ENCODE measurements around the gene CXCL16. TPM values are rescaled to one million over a fixed set of nuclear protein-coding genes. Genes with fewer than 3 reads are reported as not detected.

Gene CXCL16
- total and polyA plus RNA-seq, 2 of the 13 experiments (the other 11 are each of a cell fraction or from before 2014, with no cell fraction given), result 9.4 to 101 TPM

Other genes starting within 250 kb of the CXCL16 start
- gene SPNS2, start 241.0 kb downstream of the CXCL16 start, total RNA-seq (2016; rRNA removed; fragmentation: Illumina TruSeq; extraction: Trizol), result not detected in 2 replicates
- 0.01 and 0.03 TPM in 2 replicates for gene SPNS2, start 241.0 kb downstream of the CXCL16 start, polyA plus RNA-seq (2011; rRNA removed)
- 40.4 and 54.8 TPM in 2 replicates for gene MYBBP1A, start 184.5 kb downstream of the CXCL16 start, total RNA-seq (2016; rRNA removed; fragmentation: Illumina TruSeq; extraction: Trizol)
- 18.6 and 28.4 TPM in 2 replicates for gene MYBBP1A, start 184.5 kb downstream of the CXCL16 start, polyA plus RNA-seq (2011; rRNA removed)
- gene GGT6, start 179.4 kb downstream of the CXCL16 start, total RNA-seq (2016; rRNA removed; fragmentation: Illumina TruSeq; extraction: Trizol), result 0.70 and 0.80 TPM in 2 replicates
- 0.14 and 0.16 TPM in 2 replicates for gene GGT6, start 179.4 kb downstream of the CXCL16 start, polyA plus RNA-seq (2011; rRNA removed)
- 5.1 and 5.8 TPM in 2 replicates for gene SMTNL2, start 155.4 kb downstream of the CXCL16 start, total RNA-seq (2016; rRNA removed; fragmentation: Illumina TruSeq; extraction: Trizol)
- gene SMTNL2, start 155.4 kb downstream of the CXCL16 start, polyA plus RNA-seq (2011; rRNA removed), result 0.41 and 1.1 TPM in 2 replicates
- gene ALOX15, start 98.2 kb downstream of the CXCL16 start, total RNA-seq (2016; rRNA removed; fragmentation: Illumina TruSeq; extraction: Trizol), result 0.04 TPM in 1 of 2 replicates, not detected in the other
- gene ALOX15, start 98.2 kb downstream of the CXCL16 start, polyA plus RNA-seq (2011; rRNA removed), result 0.35 TPM in 1 of 2 replicates, not detected in the other
- 27.8 and 33.2 TPM in 2 replicates for gene PELP1, start 35.8 kb downstream of the CXCL16 start, total RNA-seq (2016; rRNA removed; fragmentation: Illumina TruSeq; extraction: Trizol)
- gene PELP1, start 35.8 kb downstream of the CXCL16 start, polyA plus RNA-seq (2011; rRNA removed), result 14.9 and 22.5 TPM in 2 replicates
- gene ARRB2, start 29.3 kb downstream of the CXCL16 start, total RNA-seq (2016; rRNA removed; fragmentation: Illumina TruSeq; extraction: Trizol), result 15.5 and 21.5 TPM in 2 replicates
- gene ARRB2, start 29.3 kb downstream of the CXCL16 start, polyA plus RNA-seq (2011; rRNA removed), result 49.2 and 58.4 TPM in 2 replicates
- 20.2 and 25.1 TPM in 2 replicates for gene MED11, start 8.5 kb downstream of the CXCL16 start, total RNA-seq (2016; rRNA removed; fragmentation: Illumina TruSeq; extraction: Trizol)
- gene MED11, start 8.5 kb downstream of the CXCL16 start, polyA plus RNA-seq (2011; rRNA removed), result 36.2 and 39.0 TPM in 2 replicates
- 0.15 and 0.24 TPM in 2 replicates for gene ZMYND15, start 95 bp downstream of the CXCL16 start, total RNA-seq (2016; rRNA removed; fragmentation: Illumina TruSeq; extraction: Trizol)
- gene ZMYND15, start 95 bp downstream of the CXCL16 start, polyA plus RNA-seq (2011; rRNA removed), result 2.7 and 3.6 TPM in 2 replicates
- 15.6 and 30.1 TPM in 2 replicates for gene TM4SF5, start 32.0 kb upstream of the CXCL16 start, total RNA-seq (2016; rRNA removed; fragmentation: Illumina TruSeq; extraction: Trizol)
- 126 and 152 TPM in 2 replicates for gene TM4SF5, start 32.0 kb upstream of the CXCL16 start, polyA plus RNA-seq (2011; rRNA removed)
- gene VMO1, start 46.4 kb upstream of the CXCL16 start, total RNA-seq (2016; rRNA removed; fragmentation: Illumina TruSeq; extraction: Trizol), result not detected in 2 replicates
- gene VMO1, start 46.4 kb upstream of the CXCL16 start, polyA plus RNA-seq (2011; rRNA removed), result 0.13 TPM in 1 of 2 replicates, not detected in the other
- gene GLTPD2, start 49.0 kb upstream of the CXCL16 start, total RNA-seq (2016; rRNA removed; fragmentation: Illumina TruSeq; extraction: Trizol), result 6.0 and 12.9 TPM in 2 replicates
- 7.5 and 14.9 TPM in 2 replicates for gene GLTPD2, start 49.0 kb upstream of the CXCL16 start, polyA plus RNA-seq (2011; rRNA removed)
- 264 and 335 TPM in 2 replicates for gene PSMB6, start 56.2 kb upstream of the CXCL16 start, total RNA-seq (2016; rRNA removed; fragmentation: Illumina TruSeq; extraction: Trizol)
- 277 and 298 TPM in 2 replicates for gene PSMB6, start 56.2 kb upstream of the CXCL16 start, polyA plus RNA-seq (2011; rRNA removed)
- 7.8 and 13.4 TPM in 2 replicates for gene PLD2, start 67.2 kb upstream of the CXCL16 start, total RNA-seq (2016; rRNA removed; fragmentation: Illumina TruSeq; extraction: Trizol)
- gene PLD2, start 67.2 kb upstream of the CXCL16 start, polyA plus RNA-seq (2011; rRNA removed), result 29.7 and 45.8 TPM in 2 replicates
- 15.2 and 17.2 TPM in 2 replicates for gene MINK1, start 93.4 kb upstream of the CXCL16 start, total RNA-seq (2016; rRNA removed; fragmentation: Illumina TruSeq; extraction: Trizol)
- gene MINK1, start 93.4 kb upstream of the CXCL16 start, polyA plus RNA-seq (2011; rRNA removed), result 63.9 and 75.5 TPM in 2 replicates
- 0.20 TPM in 1 of 2 replicates, not detected in the other for gene C17orf107, start 159.6 kb upstream of the CXCL16 start, total RNA-seq (2016; rRNA removed; fragmentation: Illumina TruSeq; extraction: Trizol)
- 0.59 and 0.82 TPM in 2 replicates for gene C17orf107, start 159.6 kb upstream of the CXCL16 start, polyA plus RNA-seq (2011; rRNA removed)
- gene CHRNE, start 163.2 kb upstream of the CXCL16 start, total RNA-seq (2016; rRNA removed; fragmentation: Illumina TruSeq; extraction: Trizol), result 0.25 and 0.53 TPM in 2 replicates
- gene CHRNE, start 163.2 kb upstream of the CXCL16 start, polyA plus RNA-seq (2011; rRNA removed), result 0.59 and 1.3 TPM in 2 replicates
- not detected in 2 replicates for gene GP1BA, start 192.3 kb upstream of the CXCL16 start, total RNA-seq (2016; rRNA removed; fragmentation: Illumina TruSeq; extraction: Trizol)
- not detected in 2 replicates for gene GP1BA, start 192.3 kb upstream of the CXCL16 start, polyA plus RNA-seq (2011; rRNA removed)
- gene SLC25A11, start 200.1 kb upstream of the CXCL16 start, total RNA-seq (2016; rRNA removed; fragmentation: Illumina TruSeq; extraction: Trizol), result 47.2 and 47.9 TPM in 2 replicates
- 35.0 and 35.4 TPM in 2 replicates for gene SLC25A11, start 200.1 kb upstream of the CXCL16 start, polyA plus RNA-seq (2011; rRNA removed)
- gene RNF167, start 200.3 kb upstream of the CXCL16 start, total RNA-seq (2016; rRNA removed; fragmentation: Illumina TruSeq; extraction: Trizol), result 35.7 and 44.1 TPM in 2 replicates
- gene RNF167, start 200.3 kb upstream of the CXCL16 start, polyA plus RNA-seq (2011; rRNA removed), result 45.4 and 49.9 TPM in 2 replicates
- gene PFN1, start 208.6 kb upstream of the CXCL16 start, total RNA-seq (2016; rRNA removed; fragmentation: Illumina TruSeq; extraction: Trizol), result 494 and 520 TPM in 2 replicates
- 589 and 613 TPM in 2 replicates for gene PFN1, start 208.6 kb upstream of the CXCL16 start, polyA plus RNA-seq (2011; rRNA removed)
- gene ENO3, start 211.2 kb upstream of the CXCL16 start, total RNA-seq (2016; rRNA removed; fragmentation: Illumina TruSeq; extraction: Trizol), result 59.8 and 68.2 TPM in 2 replicates
- gene ENO3, start 211.2 kb upstream of the CXCL16 start, polyA plus RNA-seq (2011; rRNA removed), result 51.9 and 69.8 TPM in 2 replicates
- 59.0 and 74.8 TPM in 2 replicates for gene SPAG7, start 227.9 kb upstream of the CXCL16 start, total RNA-seq (2016; rRNA removed; fragmentation: Illumina TruSeq; extraction: Trizol)
- gene SPAG7, start 227.9 kb upstream of the CXCL16 start, polyA plus RNA-seq (2011; rRNA removed), result 46.6 and 51.0 TPM in 2 replicates
- gene CAMTA2, start 247.7 kb upstream of the CXCL16 start, total RNA-seq (2016; rRNA removed; fragmentation: Illumina TruSeq; extraction: Trizol), result 4.0 and 4.1 TPM in 2 replicates
- gene CAMTA2, start 247.7 kb upstream of the CXCL16 start, polyA plus RNA-seq (2011; rRNA removed), result 7.1 and 8.9 TPM in 2 replicates

All from HepG2 (cell line).